ENCODE data around the gene SCN2B. TPM values are rescaled to one million over a fixed set of nuclear protein-coding genes. Genes with fewer than 3 reads are reported as not detected.
A peak's percentile ranks its signal among the peaks of the same experiment; 100 is the strongest.

Gene SCN2B
- total RNA-seq, 1 donor from 2014 or later = 0.05 TPM

GRCh38 chr11:118200901-118201680, 24.7 kb upstream of the SCN2B start:
- Mint-ChIP-seq H3K36me3 (ENCODE audit: insufficient read depth) (no peaks in the 10 kb centered on the region), H3K9me3 (ENCODE audit: low read depth) (no peaks in the 10 kb centered on the region), H3K27ac (no peak overlapping the region), H3K4me3 (ENCODE audit: low read depth) (no peak overlapping the region), H3K27me3 (no peaks in the 10 kb centered on the region), H3K4me1 (ENCODE audit: low read depth) (peaks cover 5% of the 10 kb centered on the region)
- TF ChIP-seq CTCF (IDR thresholded peaks at IDR 0.05; ENCODE audit: unreplicated experiment) = no peak
- DNase-seq (ENCODE audit: low spot score, unreplicated experiment) = no peak

- Mint-ChIP-seq H3K9me3 (ENCODE audit: low read depth) (no peaks in the 10 kb centered on the region), H3K36me3 (ENCODE audit: insufficient read depth) (no peaks in the 10 kb centered on the region), H3K27ac (no peak overlapping the region), H3K4me1 (ENCODE audit: low read depth) (peaks cover 8% of the 10 kb centered on the region), H3K27me3 (no peaks in the 10 kb centered on the region), H3K4me3 (ENCODE audit: low read depth) (no peak overlapping the region)
- TF ChIP-seq CTCF (IDR thresholded peaks at IDR 0.05; ENCODE audit: unreplicated experiment) = no peak
- DNase-seq (ENCODE audit: low spot score, unreplicated experiment) = no peak
Observed at GRCh38 chr11:118200497-118200896, 24.1 kb upstream of the SCN2B start.

- Mint-ChIP-seq H3K4me1 (ENCODE audit: low read depth) (peaks cover 21% of the 10 kb centered on the region), H3K9me3 (ENCODE audit: low read depth) (no peaks in the 10 kb centered on the region), H3K4me3 (ENCODE audit: low read depth) (no peak overlapping the region), H3K27ac (no peak overlapping the region), H3K36me3 (ENCODE audit: insufficient read depth) (no peaks in the 10 kb centered on the region), H3K27me3 (no peaks in the 10 kb centered on the region)
- no peak for TF ChIP-seq CTCF (IDR thresholded peaks at IDR 0.05; ENCODE audit: unreplicated experiment)
- DNase-seq (ENCODE audit: low spot score, unreplicated experiment) = no peak
Observed at GRCh38 chr11:118199135-118199534, 22.7 kb upstream of the SCN2B start.

GRCh38 chr11:118198370-118198769, 21.9 kb upstream of the SCN2B start:
- no peak overlapping the region for H3K4me3 Mint-ChIP-seq (ENCODE audit: low read depth)
- TF ChIP-seq CTCF (IDR thresholded peaks at IDR 0.05; ENCODE audit: unreplicated experiment) = peak; percentile 90
- H3K27ac Mint-ChIP-seq = no peak overlapping the region
- no peaks in the 10 kb centered on the region for H3K36me3 Mint-ChIP-seq (ENCODE audit: insufficient read depth)
- peaks cover 25% of the 10 kb centered on the region for H3K4me1 Mint-ChIP-seq (ENCODE audit: low read depth)
- DNase-seq (ENCODE audit: low spot score, unreplicated experiment) = peak; percentile 67
- no peaks in the 10 kb centered on the region for H3K27me3 Mint-ChIP-seq
- no peaks in the 10 kb centered on the region for H3K9me3 Mint-ChIP-seq (ENCODE audit: low read depth)

- Mint-ChIP-seq H3K4me1 (ENCODE audit: low read depth) (peaks cover 25% of the 10 kb centered on the region), H3K9me3 (ENCODE audit: low read depth) (peaks cover 3% of the 10 kb centered on the region), H3K4me3 (ENCODE audit: low read depth) (no peak overlapping the region), H3K27ac (peak overlapping the region; percentile 91), H3K27me3 (no peaks in the 10 kb centered on the region), H3K36me3 (ENCODE audit: insufficient read depth) (no peaks in the 10 kb centered on the region)
- no peak for TF ChIP-seq CTCF (IDR thresholded peaks at IDR 0.05; ENCODE audit: unreplicated experiment)
- peak; percentile 31 for DNase-seq (ENCODE audit: low spot score, unreplicated experiment)
Observed at GRCh38 chr11:118194835-118195627, 18.6 kb upstream of the SCN2B start.

Data from progenitor cell of endocrine pancreas (in vitro differentiated cells).